Gastrocnemius medialis (tissue), 4 donors: ENCODE results near the gene FAM131B. TPM values are rescaled to one million over a fixed set of nuclear protein-coding genes. Genes with fewer than 3 reads are reported as not detected.
A peak's percentile ranks its signal among the peaks of the same experiment; 100 is the strongest.

ENCODE experiments used
- ATAC-seq, 2 donors: fragments of 150-250 bp; one replicate each; pipeline ENCODE4 v1.9.1; 2016
- DNase-seq, 2 donors: peaks; one replicate each; pipeline ENCODE4 v3.0.0-alpha.2; 2019
- H3K27ac ChIP-seq, 4 donors: fragments of 200-600 bp; sonication (generic); 1 replicate in 1 of 4; 2 replicates in 3 of 4; pipeline ENCODE4 v1.5.1; 2016 to 2018; ENCODE audit warnings: mild to moderate bottlenecking in 2 of 4, moderate library complexity in 1 of 4
- H3K27me3 ChIP-seq, 3 donors: fragments of 200-600 bp; sonication (generic) in 2 of 3; 1 replicate in 1 of 3; 2 replicates in 2 of 3; pipeline versions ENCODE4 v1.5.1 to v1.6.0; 2016 to 2019; ENCODE audit warnings: mild to moderate bottlenecking in 1 of 3, moderate library complexity in 1 of 3
- H3K36me3 ChIP-seq, 2 donors: fragments of 200-600 bp; sonication (generic) in 1 of 2; one replicate each; pipeline ENCODE4 v1.5.1; 2017 to 2018
- H3K4me1 ChIP-seq, 2 donors: fragments of 200-600 bp; sonication (generic) in 1 of 2; one replicate each; pipeline ENCODE4 v1.5.1; 2016 to 2017; ENCODE audit warnings: mild to moderate bottlenecking in 2 of 2
- H3K4me3 ChIP-seq, 4 donors: fragments of 200-600 bp; sonication (generic) in 3 of 4; 1 replicate in 1 of 4; 2 replicates in 3 of 4; pipeline ENCODE4 v1.5.1; 2016 to 2019; ENCODE audit warnings: mild to moderate bottlenecking in 2 of 4
- H3K9me3 ChIP-seq, 3 donors: fragments of 200-600 bp; sonication (generic) in 2 of 3; 1 replicate in 1 of 3; 2 replicates in 2 of 3; pipeline ENCODE4 v1.5.1; 2016 to 2019
- CTCF ChIP-seq, 5 experiments: fragments of 450-650 bp in 3 of 5; fragments of 200-600 bp in 2 of 5; sonication (generic) in 2 of 5; IDR thresholded peaks in 4 of 5; conservative IDR thresholded peaks in 1 of 5; 1 replicate in 4 of 5; 2 replicates in 1 of 5; pipeline ENCODE4 v1.5.1; 2016 to 2019; ENCODE audit warnings: antibody characterized with exemption in 5 of 5, mild to moderate bottlenecking in 3 of 5, moderate library complexity in 3 of 5
- POLR2A ChIP-seq, 2 donors: fragments of 450-650 bp; IDR thresholded peaks; one replicate each; pipeline ENCODE4 v1.6.1; 2017; ENCODE audit warnings: antibody characterized with exemption in 2 of 2, mild to moderate bottlenecking in 2 of 2, moderate library complexity in 2 of 2
- in situ Hi-C, 4 donors: fragments of 200-750 bp; cut with MboI; loops; one replicate each; pipeline versions ENCODE4 v1.15.0 to v1.8.0; 2017; ENCODE audit warnings: low sequenced_read_pairs in 4 of 4
- intact Hi-C: fragments of 100-400 bp; cut with DNase I; formaldehyde crosslinking; loops from one replicate; pipeline ENCODE4 v1.15.1; 2023; ENCODE audit warnings: low total_unique reads
- total RNA-seq, 4 donors: library from RNA; depleted of rRNA; stranded (reverse); fragments of >200 nt; gene quantifications; one replicate each; pipeline versions ENCODE4 v1.1.0 to v1.2.3, GENCODE V29; 2016

FAM131B gene
- total RNA-seq, 4 donors from 2014 or later = 0.33 to 1.2 (median 0.38) TPM; not detected in 1

GRCh38 chr7:143368387-143368786 lies 5.9 kb upstream of the FAM131B start:
- H3K4me1 ChIP-seq = no peaks in the 10 kb centered on the region
- H3K36me3 ChIP-seq = no peaks in the 10 kb centered on the region
- H3K27me3 ChIP-seq = peaks cover 4 to 11% (median 5%) of the 10 kb centered on the region in 3 donors
- H3K9me3 ChIP-seq = no peaks in the 10 kb centered on the region
- no peak overlapping the region for H3K4me3 ChIP-seq
- intact Hi-C loops = no loop called here
- in situ Hi-C loops = no loop called here
- H3K27ac ChIP-seq = no peak overlapping the region
- ATAC-seq = no peak
- no peak for DNase-seq
- TF ChIP-seq CTCF (IDR thresholded peaks at IDR 0.05 in 4 of 5, conservative IDR thresholded peaks at IDR 0.05 in 1 of 5) = no peak
- TF ChIP-seq POLR2A (IDR thresholded peaks at IDR 0.05) = no peak

- Histone ChIP-seq H3K9me3 (no peaks in the 10 kb centered on the region), H3K36me3 (no peaks in the 10 kb centered on the region), H3K27me3 (peaks cover 8 to 15% (median 8%) of the 10 kb centered on the region in 3 donors), H3K4me3 (no peak overlapping the region), H3K4me1 (peaks cover 0 to 3% of the 10 kb centered on the region in 2 donors), H3K27ac (no peak overlapping the region)
- ATAC-seq = no peak
- DNase-seq = no peak
- intact Hi-C loops = no loop called here
- TF ChIP-seq POLR2A (IDR thresholded peaks at IDR 0.05) (no peak), CTCF (IDR thresholded peaks at IDR 0.05 in 4 of 5, conservative IDR thresholded peaks at IDR 0.05 in 1 of 5) (no peak)
- in situ Hi-C loops = no loop called here
Observed at GRCh38 chr7:143367972-143368371, 5.5 kb upstream of the FAM131B start.

- Histone ChIP-seq H3K4me3 (peak overlapping the region; percentile 34 to 59 (median 42)), H3K27ac (no peak overlapping the region), H3K4me1 (peaks cover 5 to 10% of the 10 kb centered on the region in 2 donors), H3K9me3 (no peaks in the 10 kb centered on the region), H3K27me3 (peaks cover 29 to 43% (median 39%) of the 10 kb centered on the region in 3 donors), H3K36me3 (no peaks in the 10 kb centered on the region)
- ATAC-seq (no peak), DNase-seq (no peak)
- in situ Hi-C loops = no loop called here
- TF ChIP-seq CTCF (IDR thresholded peaks at IDR 0.05 in 4 of 5, conservative IDR thresholded peaks at IDR 0.05 in 1 of 5) (no peak), POLR2A (IDR thresholded peaks at IDR 0.05) (no peak)
- intact Hi-C loops = no loop called here
Observed at GRCh38 chr7:143363016-143363937, 764 bp upstream of the FAM131B start.

GRCh38 chr7:143361552-143362130 lies 872 bp downstream of the FAM131B start:
- intact Hi-C loops = no loop called here
- in situ Hi-C loops = no loop called here
- no peaks in the 10 kb centered on the region for H3K36me3 ChIP-seq
- ATAC-seq (no peak), DNase-seq (no peak)
- no peaks in the 10 kb centered on the region for H3K9me3 ChIP-seq
- H3K27ac ChIP-seq = no peak overlapping the region
- peaks cover 29 to 43% (median 39%) of the 10 kb centered on the region in 3 donors for H3K27me3 ChIP-seq
- peak overlapping the region; percentile 53 to 65 (median 58) for H3K4me3 ChIP-seq
- no peak for TF ChIP-seq CTCF (IDR thresholded peaks at IDR 0.05 in 4 of 5, conservative IDR thresholded peaks at IDR 0.05 in 1 of 5)
- H3K4me1 ChIP-seq = peaks cover 5 to 10% of the 10 kb centered on the region in 2 donors
